Esophagus muscularis mucosa (tissue), 4 donors: ENCODE data around the gene OR2V1. TPM values are rescaled to one million over a fixed set of nuclear protein-coding genes. Genes with fewer than 3 reads are reported as not detected.

Experiments
- DNase-seq: peaks from one replicate; pipeline ENCODE4 v3.0.0-alpha.2; 2017; ENCODE audit errors: extremely low spot score
- H3K27ac ChIP-seq, 4 donors: fragments of 200-600 bp; sonication (generic); replicated peaks in 1 of 4; 1 replicate in 3 of 4; 2 replicates in 1 of 4; pipeline ENCODE4 v1.5.1; 2016 to 2019; ENCODE audit warnings: mild to moderate bottlenecking in 1 of 4
- H3K27me3 ChIP-seq, 4 donors: fragments of 200-600 bp; sonication (generic); one replicate each; pipeline versions ENCODE4 v1.5.1 to v1.6.0; 2016 to 2019
- H3K36me3 ChIP-seq, 4 donors: fragments of 200-600 bp; sonication (generic); one replicate each; pipeline ENCODE4 v1.5.1; 2016 to 2019
- H3K4me1 ChIP-seq, 4 donors: fragments of 200-600 bp; sonication (generic); one replicate each; pipeline ENCODE4 v1.5.1; 2016 to 2019
- H3K4me3 ChIP-seq, 4 donors: fragments of 200-600 bp; sonication (generic); 1 replicate in 2 of 4; 2 replicates in 2 of 4; pipeline ENCODE4 v1.5.1; 2016 to 2019; ENCODE audit warnings: mild to moderate bottlenecking in 4 of 4, moderate library complexity in 1 of 4
- H3K9me3 ChIP-seq, 4 donors: fragments of 200-600 bp; sonication (generic); 1 replicate in 3 of 4; 2 replicates in 1 of 4; pipeline ENCODE4 v1.5.1; 2016 to 2019
- EP300 ChIP-seq: sonication (generic); formaldehyde crosslinking; IDR thresholded peaks from one replicate; pipeline ENCODE4 v1.6.1; 2017; ENCODE audit warnings: antibody characterized with exemption
- POLR2A ChIP-seq: fragments of 450-650 bp; IDR thresholded peaks from one replicate; pipeline ENCODE4 v1.6.1; 2017; ENCODE audit warnings: antibody characterized with exemption, moderate library complexity, mild to moderate bottlenecking, low read depth
- POLR2AphosphoS5 ChIP-seq, 2 donors: sonication (generic); formaldehyde crosslinking; IDR thresholded peaks; one replicate each; pipeline ENCODE4 v1.6.1; 2017; ENCODE audit warnings: antibody characterized with exemption in 2 of 2
- whole genome bisulfite sequencing: methylation state at CpG from one replicate; pipeline ENCODE4 v1.1.5; 2018; 5-methylcytosine and 5-hydroxymethylcytosine counted together
- intact Hi-C: fragments of 100-400 bp; cut with DNase I; formaldehyde crosslinking; loops from one replicate; pipeline ENCODE4 v1.15.1; 2023
- total RNA-seq, 4 donors: library from RNA; depleted of rRNA; stranded (reverse); fragments of >200 nt; gene quantifications; one replicate each; pipeline versions ENCODE4 v1.1.0 to v1.2.1, GENCODE V29; 2016
- TF ChIP-seq, protein P1 (sequence below), 3 experiments: fragments of 200-600 bp in 2 of 3; fragments of 450-650 bp in 1 of 3; sonication (generic) in 2 of 3; IDR thresholded peaks; one replicate each; pipeline ENCODE4 v1.5.1; 2017 to 2019; ENCODE audit warnings: antibody characterized with exemption in 3 of 3, mild to moderate bottlenecking in 2 of 3, moderate library complexity in 1 of 3

OR2V1 gene
- total RNA-seq, 4 donors from 2014 or later, result not detected

DNA sequence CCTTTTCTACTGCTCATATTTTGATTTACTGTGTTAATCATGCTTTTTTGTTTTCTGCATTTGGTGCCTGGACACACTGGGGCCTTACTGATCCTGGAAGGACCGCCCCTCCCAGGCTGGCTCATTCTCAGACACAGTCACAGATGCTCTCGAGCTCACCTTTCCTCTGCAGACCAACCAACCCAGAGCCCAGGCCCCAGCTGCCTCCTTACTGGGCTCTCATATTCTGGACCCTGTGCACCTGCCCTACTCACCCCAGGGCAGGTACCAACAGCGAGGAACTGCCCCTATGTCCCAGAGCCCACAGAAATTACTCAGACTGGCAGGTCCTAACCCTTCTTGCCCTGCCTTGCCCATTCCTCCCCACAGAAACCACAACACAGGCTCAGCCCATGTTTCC is 9.8 kb upstream of the OR2V1 start:
- Histone ChIP-seq H3K36me3 (no peaks in the 10 kb centered on the region), H3K27me3 (peaks cover 0 to 40% (median 0%) of the 10 kb centered on the region in 4 donors), H3K9me3 (peaks cover 0 to 10% (median 3%) of the 10 kb centered on the region in 4 donors), H3K4me3 (no peak overlapping the region), H3K4me1 (no peaks in the 10 kb centered on the region), H3K27ac (no peak overlapping the region)
- WGBS, result 88% methylated on average over 3 of the region's 3 CpGs
- TF ChIP-seq, protein P1, sequence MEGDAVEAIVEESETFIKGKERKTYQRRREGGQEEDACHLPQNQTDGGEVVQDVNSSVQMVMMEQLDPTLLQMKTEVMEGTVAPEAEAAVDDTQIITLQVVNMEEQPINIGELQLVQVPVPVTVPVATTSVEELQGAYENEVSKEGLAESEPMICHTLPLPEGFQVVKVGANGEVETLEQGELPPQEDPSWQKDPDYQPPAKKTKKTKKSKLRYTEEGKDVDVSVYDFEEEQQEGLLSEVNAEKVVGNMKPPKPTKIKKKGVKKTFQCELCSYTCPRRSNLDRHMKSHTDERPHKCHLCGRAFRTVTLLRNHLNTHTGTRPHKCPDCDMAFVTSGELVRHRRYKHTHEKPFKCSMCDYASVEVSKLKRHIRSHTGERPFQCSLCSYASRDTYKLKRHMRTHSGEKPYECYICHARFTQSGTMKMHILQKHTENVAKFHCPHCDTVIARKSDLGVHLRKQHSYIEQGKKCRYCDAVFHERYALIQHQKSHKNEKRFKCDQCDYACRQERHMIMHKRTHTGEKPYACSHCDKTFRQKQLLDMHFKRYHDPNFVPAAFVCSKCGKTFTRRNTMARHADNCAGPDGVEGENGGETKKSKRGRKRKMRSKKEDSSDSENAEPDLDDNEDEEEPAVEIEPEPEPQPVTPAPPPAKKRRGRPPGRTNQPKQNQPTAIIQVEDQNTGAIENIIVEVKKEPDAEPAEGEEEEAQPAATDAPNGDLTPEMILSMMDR (IDR thresholded peaks at IDR 0.05), result no peak
- TF ChIP-seq EP300 (no peak), POLR2AphosphoS5 (IDR thresholded peaks at IDR 0.05) (no peak), POLR2A (no peak)
- intact Hi-C loops, result no loop called here
- DNase-seq, result no peak

GRCh38 chr5:181138258-181138657 is 7.3 kb upstream of the OR2V1 start:
- no peak for DNase-seq
- intact Hi-C loops, result no loop called here
- peaks cover 0 to 10% (median 3%) of the 10 kb centered on the region in 4 donors for H3K9me3 ChIP-seq
- H3K27me3 ChIP-seq, result peaks cover 0 to 21% (median 0%) of the 10 kb centered on the region in 4 donors
- no peak overlapping the region for H3K4me3 ChIP-seq
- no peaks in the 10 kb centered on the region for H3K36me3 ChIP-seq
- H3K27ac ChIP-seq, result no peak overlapping the region
- TF ChIP-seq, protein P1 (IDR thresholded peaks at IDR 0.05), result no peak
- TF ChIP-seq POLR2AphosphoS5 (IDR thresholded peaks at IDR 0.05) (no peak), EP300 (no peak), POLR2A (no peak)
- no peaks in the 10 kb centered on the region for H3K4me1 ChIP-seq
- whole genome bisulfite sequencing, result 32% methylated on average over 3 of the region's 5 CpGs

DNA sequence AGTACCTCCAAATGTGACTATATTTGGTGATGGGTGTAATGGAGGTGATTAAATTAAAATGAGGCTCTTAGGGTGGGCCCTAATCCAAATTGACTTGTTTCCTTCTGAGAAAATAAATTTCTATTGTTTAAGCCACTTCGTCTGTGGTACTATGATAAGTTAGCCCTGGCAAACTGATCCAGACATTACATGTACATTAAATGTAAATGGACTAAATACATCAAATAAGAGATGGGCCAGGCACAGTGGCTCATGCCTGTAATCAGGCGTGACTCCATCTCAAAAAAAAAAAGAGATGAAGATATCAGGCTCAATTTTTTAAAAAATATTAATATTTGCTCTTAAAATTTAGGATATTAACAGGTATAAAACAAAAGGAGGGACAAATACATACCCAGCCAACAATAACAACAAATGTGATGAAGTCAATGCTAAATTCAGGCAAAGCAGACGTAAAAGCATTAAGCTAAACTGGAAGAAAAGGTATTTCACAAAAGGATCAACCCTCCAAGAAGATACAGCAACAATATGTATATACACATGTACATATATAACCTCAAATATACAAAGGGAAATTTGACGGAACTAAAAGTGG is 5.5 kb upstream of the OR2V1 start:
- intact Hi-C loops, result no loop called here
- 87% methylated on average over 4 of the region's 4 CpGs for whole genome bisulfite sequencing
- H3K36me3 ChIP-seq, result no peaks in the 10 kb centered on the region
- peaks cover 0 to 10% (median 3%) of the 10 kb centered on the region in 4 donors for H3K9me3 ChIP-seq
- no peak overlapping the region for H3K4me3 ChIP-seq
- TF ChIP-seq POLR2AphosphoS5 (IDR thresholded peaks at IDR 0.05) (no peak), EP300 (no peak), POLR2A (no peak)
- TF ChIP-seq, protein P1 (IDR thresholded peaks at IDR 0.05), result no peak
- no peak overlapping the region for H3K27ac ChIP-seq
- DNase-seq, result no peak
- H3K4me1 ChIP-seq, result no peaks in the 10 kb centered on the region
- H3K27me3 ChIP-seq, result peaks cover 0 to 18% (median 0%) of the 10 kb centered on the region in 4 donors

DNA sequence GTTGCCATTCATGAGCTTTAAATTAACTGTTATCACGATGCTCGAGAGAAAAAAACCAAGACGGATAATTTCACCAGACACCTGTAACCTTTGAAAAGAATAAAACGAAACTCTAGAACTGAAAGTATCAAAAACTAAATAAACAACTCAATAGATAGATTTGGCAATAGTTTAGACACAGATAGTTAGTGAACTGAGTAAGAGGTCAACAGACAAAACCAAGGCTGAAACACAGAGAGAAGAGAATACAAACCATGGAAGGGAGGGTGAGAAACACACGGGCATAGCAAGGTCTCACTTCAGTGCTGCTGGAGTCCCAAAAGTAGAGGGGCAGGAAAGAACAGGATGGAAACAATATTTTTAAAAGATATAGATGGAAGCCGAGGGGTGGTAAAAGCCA is 3.3 kb upstream of the OR2V1 start:
- intact Hi-C loops, result no loop called here
- 71% methylated on average over 6 of the region's 6 CpGs for WGBS
- no peak for DNase-seq
- Histone ChIP-seq H3K4me1 (no peaks in the 10 kb centered on the region), H3K27ac (no peak overlapping the region), H3K27me3 (peaks cover 0 to 33% (median 0%) of the 10 kb centered on the region in 4 donors), H3K36me3 (no peaks in the 10 kb centered on the region), H3K4me3 (no peak overlapping the region), H3K9me3 (peaks cover 0 to 10% (median 3%) of the 10 kb centered on the region in 4 donors)
- TF ChIP-seq EP300 (no peak), POLR2A (no peak), POLR2AphosphoS5 (IDR thresholded peaks at IDR 0.05) (no peak)
- TF ChIP-seq, protein P1 (IDR thresholded peaks at IDR 0.05), result no peak
